ENCODE measurements around the gene LPXN.
"Not testable (repeated sequence)": the region's sequence is repeated elsewhere in the genome, so short reads cannot be mapped to it uniquely, and the experiment has no call there.

LPXN gene

GRCh38 chr11:58580311-58580710, 4.7 kb upstream of the LPXN start:
- no peak for DNase-seq (ENCODE audit: low read depth)
- peak overlapping the region; percentile 95 for H3K4me3 ChIP-seq (ENCODE audit: low read depth, low read length)

GRCh38 chr11:58579192-58580129, 3.8 kb upstream of the LPXN start:
- DNase-seq (ENCODE audit: low read depth), result peak; percentile 77
- peak overlapping the region; percentile 95 for H3K4me3 ChIP-seq (ENCODE audit: low read depth, low read length)

- DNase-seq (ENCODE audit: low read depth), result peak; percentile 95
Measured at GRCh38 chr11:58578635-58579191, 3.1 kb upstream of the LPXN start, which contains the start of gene ZFP91. TSS of gene ZFP91 (plus strand) at chr11:58579063. CDS start at chr11:58579282, 219 bp downstream.

GRCh38 chr11:58578136-58578634, 2.5 kb upstream of the LPXN start:
- H3K4me3 ChIP-seq (ENCODE audit: low read depth, low read length), result peak overlapping the region; percentile 95

More at GRCh38 chr11:58578635-58579191, 3.1 kb upstream of the LPXN start, which contains the start of gene ZFP91:
- H3K4me3 ChIP-seq (ENCODE audit: low read depth, low read length), result peak within 1 kb of the TSS; percentile 95

GRCh38 chr11:58577555-58578135, 2.0 kb upstream of the LPXN start:
- peak overlapping the region; percentile 95 for H3K4me3 ChIP-seq (ENCODE audit: low read depth, low read length)
- DNase-seq (ENCODE audit: low read depth), result peak; percentile 56

More at GRCh38 chr11:58578136-58578634, 2.5 kb upstream of the LPXN start:
- DNase-seq (ENCODE audit: low read depth), result peak; percentile 95

GRCh38 chr11:58576887-58577471, 1.3 kb upstream of the LPXN start:
- no peak for DNase-seq (ENCODE audit: low read depth)
- peak overlapping the region; percentile 95 for H3K4me3 ChIP-seq (ENCODE audit: low read depth, low read length)

- H3K4me3 ChIP-seq (ENCODE audit: low read depth, low read length), result no peak overlapping the region
- DNase-seq (ENCODE audit: low read depth), result no peak
Measured at GRCh38 chr11:58574881-58575280, 775 bp downstream of the LPXN start.

- no peak overlapping the region for H3K4me3 ChIP-seq (ENCODE audit: low read depth, low read length)
- DNase-seq (ENCODE audit: low read depth), result peak; percentile 56
Measured at GRCh38 chr11:58573451-58574104, 2.1 kb downstream of the LPXN start.

- DNase-seq (ENCODE audit: low read depth); H3K4me3 ChIP-seq (ENCODE audit: low read depth, low read length): not testable (repeated sequence)
Measured at GRCh38 chr11:58572906-58573305, 2.8 kb downstream of the LPXN start.

GRCh38 chr11:58567889-58568512, 7.7 kb downstream of the LPXN start:
- no peak for DNase-seq (ENCODE audit: low read depth)
- H3K4me3 ChIP-seq (ENCODE audit: low read depth, low read length), result no peak overlapping the region

- DNase-seq (ENCODE audit: low read depth), result no peak
- H3K4me3 ChIP-seq (ENCODE audit: low read depth, low read length), result no peak overlapping the region
Measured at GRCh38 chr11:58564231-58564630, 11.4 kb downstream of the LPXN start.

GRCh38 chr11:58562375-58562800, 13.3 kb downstream of the LPXN start:
- no peak overlapping the region for H3K4me3 ChIP-seq (ENCODE audit: low read depth, low read length)
- no peak for DNase-seq (ENCODE audit: low read depth)

- H3K4me3 ChIP-seq (ENCODE audit: low read depth, low read length), result no peak overlapping the region
- no peak for DNase-seq (ENCODE audit: low read depth)
Measured at GRCh38 chr11:58561394-58562098, 14.1 kb downstream of the LPXN start.

- no peak overlapping the region for H3K4me3 ChIP-seq (ENCODE audit: low read depth, low read length)
- DNase-seq (ENCODE audit: low read depth), result no peak
Measured at GRCh38 chr11:58560842-58561241, 14.8 kb downstream of the LPXN start.

GRCh38 chr11:58549644-58550043, 26.0 kb downstream of the LPXN start:
- H3K4me3 ChIP-seq (ENCODE audit: low read depth, low read length), result no peak overlapping the region
- no peak for DNase-seq (ENCODE audit: low read depth)

GRCh38 chr11:58546841-58547240, 28.8 kb downstream of the LPXN start:
- no peak for DNase-seq (ENCODE audit: low read depth)
- H3K4me3 ChIP-seq (ENCODE audit: low read depth, low read length), result no peak overlapping the region

GRCh38 chr11:58531865-58532341, 43.8 kb downstream of the LPXN start:
- no peak overlapping the region for H3K4me3 ChIP-seq (ENCODE audit: low read depth, low read length)
- DNase-seq (ENCODE audit: low read depth), result no peak

GRCh38 chr11:58530236-58530635, 45.4 kb downstream of the LPXN start:
- H3K4me3 ChIP-seq (ENCODE audit: low read depth, low read length), result no peak overlapping the region
- no peak for DNase-seq (ENCODE audit: low read depth)

Data from skeletal muscle cell (primary cell).